ENCODE measurements around the gene C1S.
"Not testable (repeated sequence)": the region's sequence is repeated elsewhere in the genome, so short reads cannot be mapped to it uniquely, and the experiment has no call there.

Gene C1S

GRCh38 chr12:7026854-7027253, 33.7 kb upstream of the C1S start:
- H3K9me3 ChIP-seq (ENCODE audit: control insufficient read depth, low read length): no peaks in the 10 kb centered on the region
- no peak overlapping the region for H3K4me3 ChIP-seq (ENCODE audit: low read length)
- no peaks in the 10 kb centered on the region for H3K4me1 ChIP-seq (ENCODE audit: control insufficient read depth, insufficient read depth, low read length)
- no peaks in the 10 kb centered on the region for H3K36me3 ChIP-seq (ENCODE audit: control insufficient read depth, insufficient read depth, low read length)
- no peaks in the 10 kb centered on the region for H3K27me3 ChIP-seq (ENCODE audit: control insufficient read depth, insufficient read depth, low read length)
- H3K9ac ChIP-seq (ENCODE audit: low read length): no peak overlapping the region

GRCh38 chr12:7031306-7031705, 29.2 kb upstream of the C1S start:
- Histone ChIP-seq H3K36me3 (ENCODE audit: control insufficient read depth, insufficient read depth, low read length) (no peaks in the 10 kb centered on the region), H3K4me3 (ENCODE audit: low read length) (no peak overlapping the region), H3K9me3 (ENCODE audit: control insufficient read depth, low read length) (no peaks in the 10 kb centered on the region), H3K4me1 (ENCODE audit: control insufficient read depth, insufficient read depth, low read length) (peaks cover 9% of the 10 kb centered on the region), H3K9ac (ENCODE audit: low read length) (no peak overlapping the region), H3K27me3 (ENCODE audit: control insufficient read depth, insufficient read depth, low read length) (no peaks in the 10 kb centered on the region)

- H3K4me1 ChIP-seq (ENCODE audit: control insufficient read depth, insufficient read depth, low read length): peaks cover 14% of the 10 kb centered on the region
- H3K9me3 ChIP-seq (ENCODE audit: control insufficient read depth, low read length): no peaks in the 10 kb centered on the region
- no peaks in the 10 kb centered on the region for H3K36me3 ChIP-seq (ENCODE audit: control insufficient read depth, insufficient read depth, low read length)
- H3K4me3 ChIP-seq (ENCODE audit: low read length): no peak overlapping the region
- no peak overlapping the region for H3K9ac ChIP-seq (ENCODE audit: low read length)
- H3K27me3 ChIP-seq (ENCODE audit: control insufficient read depth, insufficient read depth, low read length): no peaks in the 10 kb centered on the region
Measured at GRCh38 chr12:7032990-7033389, 27.5 kb upstream of the C1S start.

GRCh38 chr12:7034464-7034863, 26.1 kb upstream of the C1S start:
- Histone ChIP-seq H3K36me3 (ENCODE audit: control insufficient read depth, insufficient read depth, low read length) (no peaks in the 10 kb centered on the region), H3K9ac (ENCODE audit: low read length) (no peak overlapping the region)

GRCh38 chr12:7035463-7035862, 25.1 kb upstream of the C1S start:
- Histone ChIP-seq H3K27me3 (ENCODE audit: control insufficient read depth, insufficient read depth, low read length) (no peaks in the 10 kb centered on the region), H3K4me3 (ENCODE audit: low read length) (no peak overlapping the region), H3K36me3 (ENCODE audit: control insufficient read depth, insufficient read depth, low read length) (no peaks in the 10 kb centered on the region), H3K9me3 (ENCODE audit: control insufficient read depth, low read length) (no peaks in the 10 kb centered on the region), H3K9ac (ENCODE audit: low read length) (no peak overlapping the region), H3K4me1 (ENCODE audit: control insufficient read depth, insufficient read depth, low read length) (peaks cover 14% of the 10 kb centered on the region)

More at GRCh38 chr12:7034464-7034863, 26.1 kb upstream of the C1S start:
- no peaks in the 10 kb centered on the region for H3K27me3 ChIP-seq (ENCODE audit: control insufficient read depth, insufficient read depth, low read length)
- H3K4me3 ChIP-seq (ENCODE audit: low read length): no peak overlapping the region
- H3K9me3 ChIP-seq (ENCODE audit: control insufficient read depth, low read length): no peaks in the 10 kb centered on the region
- H3K4me1 ChIP-seq (ENCODE audit: control insufficient read depth, insufficient read depth, low read length): peaks cover 14% of the 10 kb centered on the region

- peaks cover 14% of the 10 kb centered on the region for H3K4me1 ChIP-seq (ENCODE audit: control insufficient read depth, insufficient read depth, low read length)
- not testable (repeated sequence) for H3K36me3 ChIP-seq (ENCODE audit: control insufficient read depth, insufficient read depth, low read length); H3K4me3 ChIP-seq (ENCODE audit: low read length); H3K9me3 ChIP-seq (ENCODE audit: control insufficient read depth, low read length); H3K9ac ChIP-seq (ENCODE audit: low read length); H3K27me3 ChIP-seq (ENCODE audit: control insufficient read depth, insufficient read depth, low read length)
Measured at GRCh38 chr12:7037411-7037810, 23.1 kb upstream of the C1S start.

- no peaks in the 10 kb centered on the region for H3K36me3 ChIP-seq (ENCODE audit: control insufficient read depth, insufficient read depth, low read length)
- H3K9me3 ChIP-seq (ENCODE audit: control insufficient read depth, low read length): no peaks in the 10 kb centered on the region
- H3K4me1 ChIP-seq (ENCODE audit: control insufficient read depth, insufficient read depth, low read length): peaks cover 14% of the 10 kb centered on the region
- H3K4me3 ChIP-seq (ENCODE audit: low read length): no peak overlapping the region
- H3K9ac ChIP-seq (ENCODE audit: low read length): no peak overlapping the region
- no peaks in the 10 kb centered on the region for H3K27me3 ChIP-seq (ENCODE audit: control insufficient read depth, insufficient read depth, low read length)
Measured at GRCh38 chr12:7038591-7038990, 21.9 kb upstream of the C1S start.

GRCh38 chr12:7039403-7039802, 21.1 kb upstream of the C1S start:
- no peaks in the 10 kb centered on the region for H3K27me3 ChIP-seq (ENCODE audit: control insufficient read depth, insufficient read depth, low read length)
- no peak overlapping the region for H3K9ac ChIP-seq (ENCODE audit: low read length)
- peaks cover 14% of the 10 kb centered on the region for H3K4me1 ChIP-seq (ENCODE audit: control insufficient read depth, insufficient read depth, low read length)
- no peaks in the 10 kb centered on the region for H3K9me3 ChIP-seq (ENCODE audit: control insufficient read depth, low read length)
- no peak overlapping the region for H3K4me3 ChIP-seq (ENCODE audit: low read length)
- no peaks in the 10 kb centered on the region for H3K36me3 ChIP-seq (ENCODE audit: control insufficient read depth, insufficient read depth, low read length)

GRCh38 chr12:7042842-7043241, 17.7 kb upstream of the C1S start:
- Histone ChIP-seq H3K4me3 (ENCODE audit: low read length) (no peak overlapping the region), H3K27me3 (ENCODE audit: control insufficient read depth, insufficient read depth, low read length) (no peaks in the 10 kb centered on the region), H3K9ac (ENCODE audit: low read length) (no peak overlapping the region), H3K9me3 (ENCODE audit: control insufficient read depth, low read length) (no peaks in the 10 kb centered on the region), H3K4me1 (ENCODE audit: control insufficient read depth, insufficient read depth, low read length) (no peaks in the 10 kb centered on the region), H3K36me3 (ENCODE audit: control insufficient read depth, insufficient read depth, low read length) (no peaks in the 10 kb centered on the region)

- Histone ChIP-seq H3K9me3 (ENCODE audit: control insufficient read depth, low read length) (no peaks in the 10 kb centered on the region), H3K4me3 (ENCODE audit: low read length) (no peak overlapping the region), H3K27me3 (ENCODE audit: control insufficient read depth, insufficient read depth, low read length) (peaks cover 3% of the 10 kb centered on the region), H3K9ac (ENCODE audit: low read length) (no peak overlapping the region), H3K4me1 (ENCODE audit: control insufficient read depth, insufficient read depth, low read length) (no peaks in the 10 kb centered on the region), H3K36me3 (ENCODE audit: control insufficient read depth, insufficient read depth, low read length) (no peaks in the 10 kb centered on the region)
Measured at GRCh38 chr12:7045913-7046312, 14.6 kb upstream of the C1S start.

- no peaks in the 10 kb centered on the region for H3K9me3 ChIP-seq (ENCODE audit: control insufficient read depth, low read length)
- peaks cover 3% of the 10 kb centered on the region for H3K27me3 ChIP-seq (ENCODE audit: control insufficient read depth, insufficient read depth, low read length)
- H3K4me1 ChIP-seq (ENCODE audit: control insufficient read depth, insufficient read depth, low read length): no peaks in the 10 kb centered on the region
- no peak overlapping the region for H3K4me3 ChIP-seq (ENCODE audit: low read length)
- H3K36me3 ChIP-seq (ENCODE audit: control insufficient read depth, insufficient read depth, low read length): no peaks in the 10 kb centered on the region
- H3K9ac ChIP-seq (ENCODE audit: low read length): no peak overlapping the region
Measured at GRCh38 chr12:7046383-7047105, 14.0 kb upstream of the C1S start.

- Histone ChIP-seq H3K36me3 (ENCODE audit: control insufficient read depth, insufficient read depth, low read length) (no peaks in the 10 kb centered on the region), H3K27me3 (ENCODE audit: control insufficient read depth, insufficient read depth, low read length) (peaks cover 3% of the 10 kb centered on the region), H3K9me3 (ENCODE audit: control insufficient read depth, low read length) (no peaks in the 10 kb centered on the region), H3K4me1 (ENCODE audit: control insufficient read depth, insufficient read depth, low read length) (no peaks in the 10 kb centered on the region), H3K4me3 (ENCODE audit: low read length) (no peak overlapping the region), H3K9ac (ENCODE audit: low read length) (no peak overlapping the region)
Measured at GRCh38 chr12:7047306-7047705, 13.2 kb upstream of the C1S start.

GRCh38 chr12:7049445-7049951, 11.0 kb upstream of the C1S start:
- H3K4me1 ChIP-seq (ENCODE audit: control insufficient read depth, insufficient read depth, low read length); H3K36me3 ChIP-seq (ENCODE audit: control insufficient read depth, insufficient read depth, low read length); H3K27me3 ChIP-seq (ENCODE audit: control insufficient read depth, insufficient read depth, low read length); H3K4me3 ChIP-seq (ENCODE audit: low read length); H3K9me3 ChIP-seq (ENCODE audit: control insufficient read depth, low read length); H3K9ac ChIP-seq (ENCODE audit: low read length): not testable (repeated sequence)

All from mucosa of stomach (tissue), 1 donor.